HG03342 (cell line): ENCODE results near the gene PCNX2.
A peak's percentile ranks its signal among the peaks of the same experiment; 100 is the strongest.

ENCODE experiments used
- ATAC-seq: cut with Tn5 transposase; IDR thresholded peaks from one replicate; pipeline ENCODE4 v1.9.1; 2021; ENCODE audit warnings: mild to moderate bottlenecking, moderate library complexity; ENCODE audit not compliant: unreplicated experiment

PCNX2 gene

DNA sequence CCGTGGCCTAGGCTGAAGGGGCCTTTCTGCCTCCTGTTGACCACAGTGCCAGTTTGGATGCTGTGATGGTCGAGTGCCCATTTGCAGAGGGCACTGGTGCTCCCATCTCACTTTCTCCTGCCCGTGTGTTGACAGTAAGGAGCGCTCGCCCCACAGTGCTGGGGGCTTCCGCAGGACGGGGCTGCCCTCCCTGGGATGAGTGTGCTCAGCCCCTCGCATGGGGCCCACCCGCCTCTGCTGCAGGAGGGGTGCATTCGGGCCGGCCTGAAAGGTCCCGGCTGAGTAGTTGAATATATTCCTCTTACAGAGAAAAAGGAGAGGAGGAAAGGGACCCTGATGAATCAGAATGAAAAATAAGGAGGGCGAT lies 307.8 kb downstream of the PCNX2 start:
- ATAC-seq: no peak

GRCh38 chr1:232987046-232987773 lies 308.3 kb downstream of the PCNX2 start:
- no peak for ATAC-seq

DNA sequence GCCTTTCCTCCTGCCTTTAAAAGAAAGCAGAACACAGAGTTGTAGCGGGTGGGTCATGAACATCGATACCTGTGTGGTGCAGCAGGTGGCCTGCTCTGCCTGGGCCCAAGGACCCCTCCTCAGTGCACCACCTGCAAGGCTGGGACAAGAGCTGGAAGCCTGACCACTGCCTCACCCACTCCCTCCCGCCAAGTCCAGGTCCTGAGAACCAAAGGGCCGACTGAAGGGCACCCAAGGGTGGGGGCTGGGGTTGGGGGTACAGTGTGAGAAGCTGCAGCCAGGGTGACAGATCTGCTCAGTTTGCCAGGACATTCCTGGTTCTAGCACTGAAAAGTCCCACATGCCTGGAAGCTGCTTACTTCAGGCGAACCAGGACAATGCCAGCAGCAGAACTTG lies 309.0 kb downstream of the PCNX2 start:
- ATAC-seq: no peak

DNA sequence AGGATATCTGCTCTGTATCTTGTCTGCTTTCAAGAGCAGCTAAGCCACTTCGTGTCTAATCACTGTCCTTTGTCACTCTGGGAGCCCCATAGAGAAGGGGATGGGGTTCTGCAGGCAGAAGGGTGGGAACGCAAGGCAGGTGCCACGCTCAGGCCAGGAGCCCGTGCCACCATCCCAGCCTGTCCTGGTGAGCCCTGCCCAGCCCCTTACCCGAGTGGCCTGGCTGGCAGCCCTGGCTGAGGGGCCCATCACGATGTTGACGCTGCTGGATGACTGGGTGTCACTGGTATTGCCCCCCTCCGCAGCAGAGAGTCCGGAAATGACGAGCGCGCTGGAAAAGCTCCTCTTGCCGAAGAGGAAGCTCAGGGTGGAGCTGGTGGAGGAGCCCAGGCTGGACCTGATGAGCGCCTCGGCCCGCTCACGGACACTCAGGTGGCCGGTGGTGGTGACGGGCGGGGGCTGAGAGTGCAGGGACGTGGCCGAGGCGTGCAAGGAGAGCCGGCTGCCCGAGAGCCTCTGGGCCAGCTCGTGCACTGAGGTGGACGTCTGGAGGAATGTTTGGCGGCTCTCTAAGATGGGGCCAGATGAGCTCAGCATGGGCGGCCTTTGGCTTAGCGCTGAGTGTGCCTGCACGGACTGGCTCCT lies 309.5 kb downstream of the PCNX2 start:
- ATAC-seq: no peak

DNA sequence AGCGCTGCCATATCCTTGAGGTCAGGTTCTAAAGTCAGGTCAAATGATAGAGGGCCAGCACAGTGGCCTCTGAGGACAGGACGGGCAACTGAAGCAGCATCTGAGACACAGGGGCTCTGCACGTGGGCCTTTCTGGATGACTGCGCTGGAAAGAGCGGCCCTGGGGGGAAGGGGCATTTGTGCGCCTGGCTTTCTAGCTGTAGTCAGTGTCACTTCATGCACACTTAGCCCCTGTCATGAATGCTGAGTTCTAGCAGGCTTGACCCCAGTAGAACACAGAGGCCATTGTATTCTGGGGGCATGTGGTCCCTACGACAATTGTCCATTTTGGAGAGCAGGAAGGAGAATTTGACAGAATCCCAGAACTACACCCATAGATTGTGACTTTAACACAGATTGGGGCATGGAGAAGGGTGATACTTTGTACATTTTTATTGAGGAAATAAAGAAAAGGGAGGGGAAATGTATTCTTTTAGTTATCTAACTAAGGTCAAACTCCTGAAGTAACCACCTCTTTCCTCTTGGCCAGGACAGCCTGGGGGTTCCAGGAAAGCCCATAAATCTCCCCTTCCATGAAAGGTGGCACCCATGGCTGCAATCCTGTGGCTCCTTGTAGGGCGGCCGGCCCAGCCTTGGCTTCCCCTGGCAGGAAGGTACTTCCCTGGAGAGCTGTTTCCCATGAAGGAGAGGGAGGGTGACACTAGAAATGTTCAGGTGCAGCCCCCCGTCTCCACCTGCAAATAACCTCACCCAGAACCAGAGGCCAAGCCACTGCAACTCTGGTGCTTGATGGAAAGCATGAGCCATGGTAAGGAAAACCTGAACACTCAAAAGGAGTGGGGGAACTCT lies 310.7 kb downstream of the PCNX2 start:
- ATAC-seq: no peak

GRCh38 chr1:232983817-232984567 lies 311.5 kb downstream of the PCNX2 start:
- no peak for ATAC-seq

DNA sequence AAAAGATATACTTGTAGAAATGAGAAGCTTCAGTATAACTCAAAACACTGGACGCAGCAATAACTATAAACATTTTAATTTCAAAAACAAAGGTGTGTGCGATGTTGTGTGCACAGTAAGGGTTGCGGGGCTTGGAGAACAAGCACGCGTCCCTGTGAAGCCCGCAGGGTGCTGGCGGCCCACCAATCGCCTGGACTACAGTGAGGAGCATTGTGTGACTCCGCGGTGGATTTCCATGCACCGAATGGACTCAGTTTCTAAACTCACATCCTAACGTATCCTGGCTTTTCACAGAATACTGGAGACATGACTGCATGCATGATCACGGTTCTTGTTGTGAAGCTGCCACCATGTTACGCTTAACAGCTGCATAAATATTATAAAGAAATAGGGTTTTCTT lies 312.1 kb downstream of the PCNX2 start:
- ATAC-seq: no peak

DNA sequence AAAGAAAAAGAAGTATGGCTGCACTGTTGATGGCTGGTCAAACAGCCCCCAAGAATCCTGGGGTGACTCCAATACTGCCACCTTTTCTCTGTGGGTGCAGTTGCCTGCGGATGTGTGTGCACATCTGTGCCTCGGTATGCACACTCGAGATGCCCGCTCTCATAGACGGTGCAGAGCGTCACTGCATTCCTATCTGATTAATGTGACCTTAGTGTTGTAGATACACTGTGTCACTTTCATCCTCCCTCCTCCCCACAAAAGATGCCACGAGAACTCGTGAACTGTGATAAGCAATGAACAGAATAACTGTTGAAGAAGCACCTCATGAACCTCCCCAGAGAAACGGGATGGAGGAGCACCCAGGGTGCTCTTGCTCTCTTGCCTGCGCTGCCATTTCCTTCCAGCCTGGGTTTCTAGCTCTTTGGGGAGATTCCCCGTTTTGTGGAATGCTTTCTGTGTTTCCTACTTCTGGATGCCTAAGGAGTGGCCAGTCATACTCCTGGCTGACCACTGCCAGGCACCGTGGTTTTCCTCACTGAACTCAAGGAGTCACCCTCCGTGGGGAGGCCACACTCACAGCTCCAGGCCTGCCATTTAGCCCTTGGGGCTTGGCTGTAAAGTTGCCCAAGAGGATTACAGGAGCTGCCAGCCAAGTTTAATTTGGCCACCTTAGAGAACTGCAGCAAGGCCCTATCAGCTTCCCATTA lies 313.1 kb downstream of the PCNX2 start:
- no peak for ATAC-seq

DNA sequence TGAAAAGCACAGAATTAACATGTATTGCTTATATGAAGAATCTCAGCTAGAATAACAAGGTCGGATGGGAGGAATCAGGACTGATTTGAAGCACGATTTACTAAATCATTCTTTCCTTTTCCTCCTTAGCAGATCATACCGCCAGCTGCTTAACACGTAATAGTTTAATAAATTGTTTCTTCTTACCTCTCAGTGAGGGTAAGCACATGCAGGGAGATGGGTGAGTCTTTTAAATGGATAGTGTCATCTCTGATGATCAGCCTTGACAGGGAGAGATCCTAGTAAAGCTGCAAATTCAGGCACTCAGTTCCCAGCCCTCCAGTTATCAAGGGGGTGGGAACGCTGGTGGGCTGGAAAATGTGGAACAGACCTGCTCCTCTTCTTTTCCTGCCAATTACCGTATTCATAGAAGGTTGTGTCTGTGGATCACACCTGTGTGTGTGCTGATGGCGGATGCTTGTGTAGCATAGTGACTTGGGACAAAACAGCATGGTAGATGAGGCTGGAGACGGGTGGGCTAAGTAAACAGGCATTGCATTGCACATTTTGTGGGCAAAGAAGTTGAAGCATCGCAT lies 314.5 kb downstream of the PCNX2 start:
- no peak for ATAC-seq

- no peak for ATAC-seq
These were observed 315.1 kb downstream of the PCNX2 start for GRCh38 chr1:232980355-232980978.

DNA sequence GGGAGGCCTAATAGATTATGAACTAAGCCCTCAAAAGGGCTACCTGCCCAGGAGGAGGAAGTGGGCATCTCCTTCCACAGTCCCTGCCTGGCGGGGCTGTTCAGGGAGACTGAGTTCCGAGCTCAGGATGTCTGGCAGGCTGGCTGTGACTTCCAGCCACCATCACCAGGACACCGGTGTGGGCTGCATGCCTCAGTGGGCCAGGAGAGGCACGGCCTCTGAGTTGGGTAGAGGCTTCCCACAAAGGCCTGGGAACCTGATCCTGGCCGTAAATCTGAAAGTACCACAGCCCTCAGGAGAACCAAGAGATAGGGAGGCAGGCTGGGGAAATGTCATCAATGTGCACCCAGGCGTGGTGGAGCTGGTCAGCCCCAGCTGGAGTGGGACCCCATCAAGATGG lies 316.0 kb downstream of the PCNX2 start:
- ATAC-seq: no peak

DNA sequence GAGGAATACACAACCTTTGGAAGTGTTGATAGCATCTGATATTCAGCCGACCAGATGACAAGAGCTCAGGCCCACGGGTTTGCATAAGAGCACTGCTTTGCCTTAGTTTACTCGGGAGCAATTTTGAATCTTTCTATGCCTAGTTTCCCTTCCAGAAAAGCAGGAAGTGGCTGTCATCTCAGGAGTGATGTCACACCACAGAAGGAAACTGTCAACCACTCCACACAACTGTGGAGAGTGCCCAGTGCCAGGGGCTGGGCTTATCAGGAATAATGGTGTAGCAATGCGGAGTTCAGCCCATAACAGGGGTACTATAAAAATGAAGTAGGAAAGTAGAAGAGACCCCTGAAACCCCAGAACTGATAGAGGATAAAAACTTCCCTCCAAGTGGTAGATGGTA lies 316.7 kb downstream of the PCNX2 start:
- ATAC-seq: no peak

DNA sequence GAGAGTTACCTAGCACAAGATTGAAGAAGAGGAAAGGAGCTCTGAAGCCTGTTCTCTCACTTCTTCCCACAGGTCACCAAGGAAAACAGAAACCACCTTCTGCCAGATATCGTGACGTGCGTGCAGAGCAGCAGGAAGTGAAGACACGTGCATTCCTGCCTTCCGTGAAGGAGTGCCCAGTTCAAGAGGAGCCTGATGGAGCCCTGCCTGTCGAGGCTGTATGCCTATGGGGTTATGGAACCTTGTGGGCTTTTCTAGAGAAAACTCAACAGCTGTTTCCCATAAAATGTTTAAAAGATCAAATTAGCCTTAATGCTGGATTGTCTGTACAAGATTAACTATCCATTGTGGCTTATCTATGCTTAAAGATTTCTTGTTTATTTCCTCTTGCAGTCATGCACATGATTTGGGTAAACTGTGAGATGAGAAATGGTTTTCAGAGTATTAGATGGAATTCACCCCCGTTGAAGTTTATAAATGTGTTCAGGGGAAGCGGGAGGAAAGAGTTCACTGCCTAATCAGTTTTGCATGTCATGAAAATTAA lies 317.4 kb downstream of the PCNX2 start:
- ATAC-seq: no peak

GRCh38 chr1:232974971-232975370 lies 320.6 kb downstream of the PCNX2 start:
- no peak for ATAC-seq

DNA sequence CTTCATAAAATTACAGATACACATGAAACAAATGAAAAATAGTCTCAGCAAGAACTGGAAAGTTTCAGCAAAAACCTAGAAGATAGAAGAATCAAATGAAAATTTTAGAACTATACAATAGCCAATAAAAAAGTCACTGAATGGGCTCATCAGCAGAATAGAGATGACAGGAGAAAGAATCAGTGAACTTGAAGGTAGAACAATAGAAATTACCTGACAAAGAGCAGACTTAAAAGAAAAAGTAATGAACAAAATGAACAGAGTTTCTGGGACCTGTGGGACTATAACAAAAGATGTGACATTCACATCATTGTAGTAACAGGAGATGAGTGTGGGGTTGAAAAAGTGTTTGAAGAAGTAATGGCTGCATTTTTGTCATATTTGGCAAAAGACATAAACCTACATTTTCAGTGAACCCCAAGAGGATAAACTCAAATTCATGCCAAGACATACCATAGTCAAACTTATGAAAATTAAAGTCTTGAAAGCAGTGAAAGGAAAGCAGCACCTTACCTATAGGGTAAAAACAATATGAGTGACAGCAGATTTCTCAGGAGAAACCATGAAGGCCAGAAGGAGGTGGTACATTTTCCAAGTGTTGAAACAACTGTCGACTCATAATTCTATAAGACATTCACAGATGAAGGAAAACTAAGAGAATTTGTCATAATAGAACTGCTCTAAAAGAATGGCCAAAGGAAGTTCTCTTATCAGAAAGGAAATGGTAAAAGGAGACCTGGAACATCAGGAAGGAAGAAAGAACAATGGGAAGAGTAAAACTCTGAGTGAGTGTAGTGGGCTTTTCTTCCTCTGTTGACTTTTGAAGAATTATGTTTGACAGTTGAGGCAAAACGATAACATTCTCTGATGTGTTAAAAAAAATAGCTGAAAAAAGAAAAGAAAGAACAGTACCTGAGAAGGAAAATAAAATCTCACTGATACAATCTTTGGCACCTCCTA lies 321.6 kb downstream of the PCNX2 start:
- ATAC-seq: no peak

DNA sequence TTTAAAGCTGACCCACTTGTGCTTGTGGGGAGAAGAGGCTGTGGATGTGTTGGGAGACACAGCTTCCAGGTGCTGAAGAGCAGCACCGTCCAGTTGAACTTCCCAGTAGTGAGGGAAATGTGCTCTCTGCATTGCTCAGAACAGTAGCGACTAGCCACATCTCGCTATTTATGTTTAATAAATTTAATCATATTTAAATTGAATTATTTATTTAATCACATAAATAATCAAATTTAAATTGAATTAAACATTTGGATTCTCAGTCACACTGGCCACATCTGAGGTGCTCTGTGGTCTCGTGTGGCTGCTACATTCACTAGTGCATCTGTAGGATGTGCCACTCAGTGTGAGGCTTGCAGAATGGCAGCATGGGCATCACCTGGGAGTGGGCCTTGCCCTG lies 325.0 kb downstream of the PCNX2 start:
- ATAC-seq: no peak

DNA sequence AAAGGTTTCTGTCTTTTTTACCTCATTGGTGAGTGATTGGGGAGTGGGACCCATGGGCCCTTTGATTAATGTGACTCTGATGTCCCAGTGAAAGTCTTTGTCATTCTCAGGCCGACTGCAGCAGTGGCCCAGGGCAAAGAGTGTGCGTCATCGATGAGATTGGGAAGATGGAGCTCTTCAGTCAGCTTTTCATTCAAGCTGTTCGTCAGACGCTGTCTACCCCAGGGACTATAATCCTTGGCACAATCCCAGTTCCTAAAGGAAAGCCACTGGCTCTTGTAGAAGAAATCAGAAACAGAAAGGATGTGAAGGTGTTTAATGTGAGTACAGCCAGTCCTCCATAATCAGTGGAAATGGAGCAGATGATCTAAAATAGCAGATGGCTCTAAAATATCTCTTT lies 325.7 kb downstream of the PCNX2 start:
- ATAC-seq: no peak

DNA sequence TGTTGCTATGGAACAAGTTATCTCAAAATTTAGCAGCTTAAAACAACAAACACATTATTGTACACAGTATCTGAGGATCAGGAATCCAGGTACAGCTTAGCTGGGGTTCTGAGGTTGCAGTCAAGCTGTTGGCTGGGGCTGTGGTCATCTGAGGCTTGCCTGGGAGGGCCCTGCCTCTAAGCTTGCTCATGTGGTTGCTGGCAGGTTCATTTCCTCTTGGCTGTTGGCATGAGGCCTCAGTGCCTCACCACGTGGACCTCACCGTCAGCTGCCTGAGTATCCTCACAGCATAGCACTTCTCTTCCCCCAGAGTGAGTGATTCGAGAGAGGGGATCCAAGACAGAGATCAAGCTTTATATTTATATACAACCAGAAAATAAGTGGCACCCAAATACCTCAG lies 326.6 kb downstream of the PCNX2 start:
- ATAC-seq: peak; percentile 61
